Neural crest cell (in vitro differentiated cells): ENCODE data around the gene F5. TPM values are rescaled to one million over a fixed set of nuclear protein-coding genes. Genes with fewer than 3 reads are reported as not detected.

Experiments
- DNase-seq: peaks from one replicate; pipeline ENCODE4 v3.0.0; 2021; ENCODE audit warnings: low read depth, mixed read lengths, low spot score
- H3K27ac Mint-ChIP-seq: one replicate; pipeline ENCODE4 v1.8.0; 2021; ENCODE audit warnings: mild to moderate bottlenecking, mixed read lengths; ENCODE audit not compliant: unreplicated experiment
- H3K27me3 Mint-ChIP-seq: 2 replicates; pipeline ENCODE4 v1.8.0; 2021; ENCODE audit warnings: low read depth, mild to moderate bottlenecking, mixed read lengths
- H3K36me3 Mint-ChIP-seq: 2 replicates; pipeline ENCODE4 v1.8.0; 2021; ENCODE audit warnings: low read depth, mild to moderate bottlenecking, mixed read lengths
- H3K4me1 Mint-ChIP-seq: 2 replicates; pipeline ENCODE4 v1.8.0; 2021; ENCODE audit warnings: mixed read lengths
- H3K4me3 Mint-ChIP-seq: one replicate; pipeline ENCODE4 v1.8.0; 2021; ENCODE audit warnings: mild to moderate bottlenecking, mixed read lengths
- H3K9me3 Mint-ChIP-seq: 2 replicates; pipeline ENCODE4 v1.8.0; 2021; ENCODE audit warnings: mixed read lengths
- total RNA-seq: library from RNA; stranded (reverse); gene quantifications from 2 replicates; pipeline ENCODE4 v1.2.1, GENCODE V29; 2021
- TF ChIP-seq, protein P1 (sequence below): fragments of 200-600 bp; sonication (generic); conservative IDR thresholded peaks from 2 replicates; pipeline ENCODE4 v1.5.0; 2021; ENCODE audit warnings: antibody characterized with exemption, mild to moderate bottlenecking

F5 gene
- total RNA-seq, 1 donor from 2014 or later, result not detected

DNA sequence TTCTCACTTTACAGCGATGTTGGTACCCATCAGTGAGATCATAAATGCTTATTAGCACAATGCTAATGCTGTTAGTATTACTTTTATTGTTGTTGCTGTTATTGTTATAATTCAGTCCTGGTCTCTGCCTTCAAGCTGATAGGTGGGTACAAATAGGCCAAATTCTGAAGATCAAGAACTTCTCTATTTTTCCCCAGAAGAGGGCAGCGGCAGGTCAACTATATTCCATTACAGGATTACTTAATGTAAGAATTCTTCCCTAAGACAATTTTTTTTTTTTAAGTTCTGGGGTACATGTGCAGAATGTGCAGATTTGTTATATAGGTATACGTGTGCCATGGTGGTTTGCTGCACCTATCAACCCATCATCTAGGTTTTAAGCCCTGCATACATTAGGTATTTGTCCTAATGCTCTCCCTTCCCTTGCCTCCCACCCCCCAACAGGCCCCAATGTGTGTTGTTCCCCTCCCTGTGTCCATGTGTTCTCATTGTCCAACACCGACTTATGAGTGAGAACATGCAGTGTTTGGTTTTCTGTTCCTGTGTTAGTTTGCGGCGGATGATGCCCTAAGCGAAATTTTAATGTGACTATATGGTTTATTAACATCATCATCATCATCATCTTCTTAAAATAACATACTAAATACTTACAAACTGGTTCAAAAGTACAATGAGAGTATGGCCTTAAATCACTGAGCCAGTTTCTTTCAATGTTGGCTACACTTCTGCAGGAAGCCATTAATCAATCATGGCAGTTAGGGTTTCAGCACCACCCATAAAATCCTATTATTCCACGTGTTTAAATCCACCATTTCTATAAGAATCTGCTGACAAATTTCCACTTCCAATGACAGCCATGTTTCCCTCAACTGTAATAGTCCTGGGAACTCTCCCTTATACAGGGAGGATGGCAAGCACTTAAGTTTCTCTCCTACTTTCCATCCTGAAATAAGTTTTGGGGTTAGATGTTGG is 119.7 kb downstream of the F5 start:
- Mint-ChIP-seq H3K27me3 (no peaks in the 10 kb centered on the region), H3K4me1 (no peaks in the 10 kb centered on the region), H3K9me3 (no peaks in the 10 kb centered on the region), H3K4me3 (no peak overlapping the region), H3K36me3 (peaks cover 4% of the 10 kb centered on the region), H3K27ac (no peak overlapping the region)
- DNase-seq, result no peak
- TF ChIP-seq, protein P1, sequence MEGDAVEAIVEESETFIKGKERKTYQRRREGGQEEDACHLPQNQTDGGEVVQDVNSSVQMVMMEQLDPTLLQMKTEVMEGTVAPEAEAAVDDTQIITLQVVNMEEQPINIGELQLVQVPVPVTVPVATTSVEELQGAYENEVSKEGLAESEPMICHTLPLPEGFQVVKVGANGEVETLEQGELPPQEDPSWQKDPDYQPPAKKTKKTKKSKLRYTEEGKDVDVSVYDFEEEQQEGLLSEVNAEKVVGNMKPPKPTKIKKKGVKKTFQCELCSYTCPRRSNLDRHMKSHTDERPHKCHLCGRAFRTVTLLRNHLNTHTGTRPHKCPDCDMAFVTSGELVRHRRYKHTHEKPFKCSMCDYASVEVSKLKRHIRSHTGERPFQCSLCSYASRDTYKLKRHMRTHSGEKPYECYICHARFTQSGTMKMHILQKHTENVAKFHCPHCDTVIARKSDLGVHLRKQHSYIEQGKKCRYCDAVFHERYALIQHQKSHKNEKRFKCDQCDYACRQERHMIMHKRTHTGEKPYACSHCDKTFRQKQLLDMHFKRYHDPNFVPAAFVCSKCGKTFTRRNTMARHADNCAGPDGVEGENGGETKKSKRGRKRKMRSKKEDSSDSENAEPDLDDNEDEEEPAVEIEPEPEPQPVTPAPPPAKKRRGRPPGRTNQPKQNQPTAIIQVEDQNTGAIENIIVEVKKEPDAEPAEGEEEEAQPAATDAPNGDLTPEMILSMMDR, result peak; percentile 61

DNA sequence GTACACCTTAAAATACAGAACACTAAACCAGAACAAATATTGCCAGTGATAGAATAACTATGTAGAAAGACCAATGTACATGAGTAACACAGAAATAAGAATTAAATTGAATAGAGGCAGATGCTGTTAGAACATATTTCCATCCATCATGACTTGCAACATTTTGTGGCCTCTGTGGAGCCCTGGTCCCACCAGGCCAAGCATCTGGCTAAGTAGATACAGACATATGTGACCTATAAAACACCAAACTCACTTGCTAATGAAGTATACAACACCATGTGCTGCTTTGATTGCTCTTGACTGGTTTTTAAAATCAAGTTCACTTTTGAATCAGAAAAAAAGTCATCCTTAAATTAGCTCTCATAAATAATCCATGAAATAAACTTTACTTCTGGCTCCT is 121.0 kb downstream of the F5 start:
- no peaks in the 10 kb centered on the region for H3K4me1 Mint-ChIP-seq
- H3K36me3 Mint-ChIP-seq, result peaks cover 8% of the 10 kb centered on the region
- TF ChIP-seq, protein P1, result no peak
- H3K4me3 Mint-ChIP-seq, result no peak overlapping the region
- no peaks in the 10 kb centered on the region for H3K9me3 Mint-ChIP-seq
- H3K27me3 Mint-ChIP-seq, result no peaks in the 10 kb centered on the region
- no peak overlapping the region for H3K27ac Mint-ChIP-seq
- no peak for DNase-seq

Other genes starting within 250 kb of the F5 start
- gene NME7, start 218.7 kb downstream of the F5 start, total RNA-seq, result 25.7 and 28.6 TPM in 2 replicates
- gene BLZF1, start 218.3 kb downstream of the F5 start, total RNA-seq, result 14.2 and 14.7 TPM in 2 replicates
- 7.5 TPM in 2 replicates for gene CCDC181, start 159.0 kb downstream of the F5 start, total RNA-seq
- gene SLC19A2, start 100.5 kb downstream of the F5 start, total RNA-seq, result 12.2 and 12.6 TPM in 2 replicates
- not detected in 2 replicates for gene SELP, start 43.6 kb upstream of the F5 start, total RNA-seq
- not detected in 2 replicates for gene SELL, start 125.1 kb upstream of the F5 start, total RNA-seq
- gene SELE, start 147.6 kb upstream of the F5 start, total RNA-seq, result not detected in 2 replicates
- 10.0 and 12.3 TPM in 2 replicates for gene METTL18, start 208.4 kb upstream of the F5 start, total RNA-seq